ENCODE measurements around the gene MAP3K15. TPM values are rescaled to one million over a fixed set of nuclear protein-coding genes. Genes with fewer than 3 reads are reported as not detected.

The MAP3K15 gene
- total RNA-seq, 4 donors from 2014 or later = not detected

- Histone ChIP-seq H3K36me3 (no peaks in the 10 kb centered on the region), H3K27ac (peak overlapping the region; percentile 54 to 93 (median 84)), H3K9me3 (no peaks in the 10 kb centered on the region), H3K4me3 (peak overlapping the region; percentile 16 to 83 (median 72)), H3K4me1 (peaks cover 0 to 31% (median 11%) of the 10 kb centered on the region in 3 donors), H3K27me3 (no peaks in the 10 kb centered on the region)
- WGBS, 2 donors = 44 to 51% methylated on average over 6 to 11 of the region's 11 CpGs
- intact Hi-C loops (cut with DNase I) = no loop called here
- DNase-seq = no peak
- no peak for TF ChIP-seq POLR2A (IDR thresholded peaks at IDR 0.05)
- no peak for TF ChIP-seq CTCF (IDR thresholded peaks at IDR 0.05)
Observed at GRCh38 chrX:19343085-19343534, 172.2 kb downstream of the MAP3K15 start.

GRCh38 chrX:19342331-19342906 is 172.9 kb downstream of the MAP3K15 start:
- TF ChIP-seq CTCF (IDR thresholded peaks at IDR 0.05) (no peak), POLR2A (IDR thresholded peaks at IDR 0.05) (no peak)
- 62 to 72% methylated on average over 4 to 6 of the region's 6 CpGs for WGBS, 2 donors

GRCh38 chrX:19334945-19335626 is 180.2 kb downstream of the MAP3K15 start:
- Histone ChIP-seq H3K9me3 (peaks cover 0 to 7% (median 7%) of the 10 kb centered on the region in 3 donors), H3K27ac (no peak overlapping the region), H3K36me3 (no peaks in the 10 kb centered on the region), H3K4me3 (no peak overlapping the region), H3K27me3 (no peaks in the 10 kb centered on the region), H3K4me1 (no peaks in the 10 kb centered on the region)
- WGBS, 2 donors = 67 to 73% methylated on average over 12 to 16 of the region's 16 CpGs
- intact Hi-C loops (cut with DNase I) = loop anchor here (5.0 to 10.0 kb wide), 2 partner anchors 410 to 943 kb away; no protein-coding TSS in a partner anchor
- TF ChIP-seq CTCF (IDR thresholded peaks at IDR 0.05) (peak in 2 of 6 experiments; percentile 14 to 42), POLR2A (IDR thresholded peaks at IDR 0.05) (no peak)
- no peak for DNase-seq

More at GRCh38 chrX:19342331-19342906, 172.9 kb downstream of the MAP3K15 start:
- H3K27me3 ChIP-seq = no peaks in the 10 kb centered on the region
- intact Hi-C loops (cut with DNase I) = no loop called here
- no peaks in the 10 kb centered on the region for H3K36me3 ChIP-seq
- peaks cover 0 to 30% (median 11%) of the 10 kb centered on the region in 3 donors for H3K4me1 ChIP-seq
- H3K9me3 ChIP-seq = no peaks in the 10 kb centered on the region
- peak overlapping the region in 1 of 4 donors; percentile 92 for H3K27ac ChIP-seq
- H3K4me3 ChIP-seq = no peak overlapping the region
- no peak for DNase-seq

GRCh38 chrX:19332983-19333382 is 182.3 kb downstream of the MAP3K15 start:
- no peak overlapping the region for H3K4me3 ChIP-seq
- H3K4me1 ChIP-seq = no peaks in the 10 kb centered on the region
- H3K27me3 ChIP-seq = no peaks in the 10 kb centered on the region
- no peak for DNase-seq
- no peak overlapping the region for H3K27ac ChIP-seq
- H3K9me3 ChIP-seq = peaks cover 0 to 7% (median 7%) of the 10 kb centered on the region in 3 donors
- H3K36me3 ChIP-seq = no peaks in the 10 kb centered on the region
- TF ChIP-seq CTCF (IDR thresholded peaks at IDR 0.05) (no peak), POLR2A (IDR thresholded peaks at IDR 0.05) (no peak)
- WGBS, 2 donors = 27 to 41% methylated on average over 3 to 5 of the region's 5 CpGs
- intact Hi-C loops (cut with DNase I) = loop anchor here (5.0 to 10.0 kb wide), 2 partner anchors 408 to 941 kb away; no protein-coding TSS in a partner anchor

- intact Hi-C loops (cut with DNase I) = loop anchor here (5.0 to 10.0 kb wide), 2 partner anchors 407 to 940 kb away; no protein-coding TSS in a partner anchor
- peaks cover 0 to 7% (median 7%) of the 10 kb centered on the region in 3 donors for H3K9me3 ChIP-seq
- 74 to 80% methylated on average over 8 to 9 of the region's 10 CpGs for WGBS, 2 donors
- H3K36me3 ChIP-seq = no peaks in the 10 kb centered on the region
- no peak for DNase-seq
- H3K4me1 ChIP-seq = no peaks in the 10 kb centered on the region
- no peak overlapping the region for H3K27ac ChIP-seq
- no peak for TF ChIP-seq POLR2A (IDR thresholded peaks at IDR 0.05)
- no peak for TF ChIP-seq CTCF (IDR thresholded peaks at IDR 0.05)
- H3K27me3 ChIP-seq = no peaks in the 10 kb centered on the region
- H3K4me3 ChIP-seq = no peak overlapping the region
Observed at GRCh38 chrX:19331831-19332230, 183.5 kb downstream of the MAP3K15 start.

Measured in esophagus squamous epithelium (tissue), 5 donors.